Ovary (tissue), 3 donors: ENCODE data around the gene POLR2J.
"Not testable (repeated sequence)": the region's sequence is repeated elsewhere in the genome, so short reads cannot be mapped to it uniquely, and the experiment has no call there.

Experiments used
- EP300 ChIP-seq: sonication (generic); formaldehyde crosslinking; IDR thresholded peaks from one replicate; pipeline ENCODE4 v1.6.1; 2017; ENCODE audit warnings: antibody characterized with exemption
- POLR2A ChIP-seq: fragments of 450-650 bp; IDR thresholded peaks from one replicate; pipeline ENCODE4 v1.6.1; 2017; ENCODE audit warnings: antibody characterized with exemption, mild to moderate bottlenecking, moderate library complexity
- TF ChIP-seq, protein P1 (sequence below), 3 donors: fragments of 450-650 bp in 2 of 3; fragments of 200-600 bp in 1 of 3; IDR thresholded peaks; one replicate each; pipeline versions ENCODE4 v1.5.1 to v1.8.0; 2016 to 2022; ENCODE audit warnings: antibody characterized with exemption in 3 of 3, mild to moderate bottlenecking in 1 of 3
- donor health status: DM: no; HTN: no; CAD: no.

DNA sequence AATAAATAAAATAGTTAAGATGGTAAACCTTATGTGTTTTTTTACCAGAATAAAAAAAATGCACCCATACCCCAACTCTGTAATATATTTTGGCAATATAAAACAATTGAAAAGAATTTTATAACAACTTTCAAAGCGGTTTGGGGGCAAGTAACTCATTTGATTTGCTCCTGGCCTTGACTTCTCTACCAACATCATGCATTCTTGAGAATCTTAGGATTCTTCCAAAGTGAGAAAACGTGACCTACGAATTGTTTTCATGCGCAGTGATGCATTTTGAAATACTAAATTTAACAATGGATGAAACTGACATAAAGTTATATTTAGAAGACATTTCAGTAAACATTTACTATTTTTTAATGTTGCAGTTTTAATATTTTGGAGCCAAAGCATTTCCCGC lies 42.1 kb upstream of the POLR2J start:
- TF ChIP-seq, protein P1, sequence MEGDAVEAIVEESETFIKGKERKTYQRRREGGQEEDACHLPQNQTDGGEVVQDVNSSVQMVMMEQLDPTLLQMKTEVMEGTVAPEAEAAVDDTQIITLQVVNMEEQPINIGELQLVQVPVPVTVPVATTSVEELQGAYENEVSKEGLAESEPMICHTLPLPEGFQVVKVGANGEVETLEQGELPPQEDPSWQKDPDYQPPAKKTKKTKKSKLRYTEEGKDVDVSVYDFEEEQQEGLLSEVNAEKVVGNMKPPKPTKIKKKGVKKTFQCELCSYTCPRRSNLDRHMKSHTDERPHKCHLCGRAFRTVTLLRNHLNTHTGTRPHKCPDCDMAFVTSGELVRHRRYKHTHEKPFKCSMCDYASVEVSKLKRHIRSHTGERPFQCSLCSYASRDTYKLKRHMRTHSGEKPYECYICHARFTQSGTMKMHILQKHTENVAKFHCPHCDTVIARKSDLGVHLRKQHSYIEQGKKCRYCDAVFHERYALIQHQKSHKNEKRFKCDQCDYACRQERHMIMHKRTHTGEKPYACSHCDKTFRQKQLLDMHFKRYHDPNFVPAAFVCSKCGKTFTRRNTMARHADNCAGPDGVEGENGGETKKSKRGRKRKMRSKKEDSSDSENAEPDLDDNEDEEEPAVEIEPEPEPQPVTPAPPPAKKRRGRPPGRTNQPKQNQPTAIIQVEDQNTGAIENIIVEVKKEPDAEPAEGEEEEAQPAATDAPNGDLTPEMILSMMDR (IDR thresholded peaks at IDR 0.05) = not testable (repeated sequence)
- not testable (repeated sequence) for TF ChIP-seq EP300, POLR2A
